Neural cell (in vitro differentiated cells): ENCODE measurements around the gene MAP4K4.
A peak's percentile ranks its signal among the peaks of the same experiment; 100 is the strongest.

Source experiments
- EP300 ChIP-seq: fragments of 450-650 bp; conservative IDR thresholded peaks from 2 replicates; pipeline ENCODE4 v1.6.1; 2014; ENCODE audit warnings: antibody characterized with exemption, mild to moderate bottlenecking, moderate library complexity; ENCODE audit not compliant: poor library complexity, severe bottlenecking
- EZH2 ChIP-seq: fragments of 200-600, 300-800 bp; shearing (Covaris generic), sonication (generic); IDR thresholded peaks from 2 replicates; pipeline ENCODE4 v1.6.1; 2014; ENCODE audit warnings: antibody characterized with exemption, low read length, borderline replicate concordance, mild to moderate bottlenecking; ENCODE audit not compliant: insufficient read depth, poor library complexity, severe bottlenecking
- MXI1 ChIP-seq: fragments of 450-650 bp; conservative IDR thresholded peaks from 2 replicates; pipeline ENCODE4 v1.6.1; 2014; ENCODE audit warnings: antibody characterized with exemption, mild to moderate bottlenecking; ENCODE audit not compliant: poor library complexity, severe bottlenecking
- POLR2AphosphoS5 ChIP-seq: IDR thresholded peaks from 2 replicates; pipeline ENCODE4 v1.6.1; 2012
- RAD21 ChIP-seq: fragments of 450-650 bp; conservative IDR thresholded peaks from 2 replicates; pipeline ENCODE4 v1.6.1; 2014; ENCODE audit warnings: antibody characterized with exemption, mild to moderate bottlenecking, moderate library complexity
- REST ChIP-seq: IDR thresholded peaks from 2 replicates; pipeline ENCODE4 v1.6.1; 2012; ENCODE audit warnings: borderline replicate concordance
- SMC3 ChIP-seq: fragments of 450-650 bp; conservative IDR thresholded peaks from 2 replicates; pipeline ENCODE4 v1.6.1; 2014; ENCODE audit warnings: antibody characterized with exemption, mild to moderate bottlenecking, moderate library complexity; ENCODE audit not compliant: poor library complexity
- TAF1 ChIP-seq: IDR thresholded peaks from 2 replicates; pipeline ENCODE4 v1.6.1; 2012; ENCODE audit warnings: low read depth
- TF ChIP-seq, protein P1 (sequence below): fragments of 450-650 bp; IDR thresholded peaks from 2 replicates; pipeline ENCODE4 v1.5.1; 2014; ENCODE audit warnings: antibody characterized with exemption, mild to moderate bottlenecking, moderate library complexity; ENCODE audit not compliant: poor library complexity, severe bottlenecking

- TF ChIP-seq, protein P1, sequence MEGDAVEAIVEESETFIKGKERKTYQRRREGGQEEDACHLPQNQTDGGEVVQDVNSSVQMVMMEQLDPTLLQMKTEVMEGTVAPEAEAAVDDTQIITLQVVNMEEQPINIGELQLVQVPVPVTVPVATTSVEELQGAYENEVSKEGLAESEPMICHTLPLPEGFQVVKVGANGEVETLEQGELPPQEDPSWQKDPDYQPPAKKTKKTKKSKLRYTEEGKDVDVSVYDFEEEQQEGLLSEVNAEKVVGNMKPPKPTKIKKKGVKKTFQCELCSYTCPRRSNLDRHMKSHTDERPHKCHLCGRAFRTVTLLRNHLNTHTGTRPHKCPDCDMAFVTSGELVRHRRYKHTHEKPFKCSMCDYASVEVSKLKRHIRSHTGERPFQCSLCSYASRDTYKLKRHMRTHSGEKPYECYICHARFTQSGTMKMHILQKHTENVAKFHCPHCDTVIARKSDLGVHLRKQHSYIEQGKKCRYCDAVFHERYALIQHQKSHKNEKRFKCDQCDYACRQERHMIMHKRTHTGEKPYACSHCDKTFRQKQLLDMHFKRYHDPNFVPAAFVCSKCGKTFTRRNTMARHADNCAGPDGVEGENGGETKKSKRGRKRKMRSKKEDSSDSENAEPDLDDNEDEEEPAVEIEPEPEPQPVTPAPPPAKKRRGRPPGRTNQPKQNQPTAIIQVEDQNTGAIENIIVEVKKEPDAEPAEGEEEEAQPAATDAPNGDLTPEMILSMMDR: no peak
- no peak for TF ChIP-seq POLR2AphosphoS5
- TF ChIP-seq EZH2: no peak
- no peak for TF ChIP-seq EP300
- peak; percentile 26 for TF ChIP-seq RAD21
- TF ChIP-seq REST: no peak
- TF ChIP-seq MXI1: no peak
- no peak for TF ChIP-seq TAF1
- TF ChIP-seq SMC3: no peak
These were observed 44.4 kb downstream of the MAP4K4 start for GRCh38 chr2:101741775-101742520.
